Skeletal muscle satellite cell (primary cell): ENCODE data around the gene ANKS1B.

ENCODE experiments used
- H3K27me3 ChIP-seq: 2 replicates; pipeline ENCODE4 v1.7.0; 2013; ENCODE audit warnings: low read length; ENCODE audit not compliant: control insufficient read depth, insufficient read depth
- H3K36me3 ChIP-seq: 2 replicates; pipeline ENCODE4 v1.7.0; 2013; ENCODE audit warnings: mild to moderate bottlenecking, control low read depth, low read length; ENCODE audit not compliant: insufficient read depth
- H3K4me1 ChIP-seq: 2 replicates; pipeline ENCODE4 v1.7.0; 2013; ENCODE audit warnings: low read length; ENCODE audit not compliant: control insufficient read depth, insufficient read depth
- H3K4me2 ChIP-seq: 2 replicates; pipeline ENCODE4 v1.7.0; 2013; ENCODE audit warnings: mild to moderate bottlenecking, low read length
- H3K4me3 ChIP-seq: 2 replicates; pipeline ENCODE4 v1.7.0; 2013; ENCODE audit warnings: low read length
- H3K9ac ChIP-seq: 2 replicates; pipeline ENCODE4 v1.7.0; 2013; ENCODE audit warnings: mild to moderate bottlenecking, low read depth, low read length, moderate library complexity
- H3K9me3 ChIP-seq: replicated peaks from 2 replicates; pipeline ENCODE4 v1.7.0; 2013; ENCODE audit warnings: mild to moderate bottlenecking, control low read depth, low read length

ANKS1B gene

GRCh38 chr12:98945864-98946263, 1038.9 kb downstream of the ANKS1B start:
- H3K4me2 ChIP-seq, result no peak overlapping the region
- no peaks in the 10 kb centered on the region for H3K9me3 ChIP-seq
- no peaks in the 10 kb centered on the region for H3K27me3 ChIP-seq

GRCh38 chr12:98939926-98940325, 1044.8 kb downstream of the ANKS1B start:
- no peak overlapping the region for H3K4me2 ChIP-seq
- H3K4me3 ChIP-seq, result no peak overlapping the region
- no peaks in the 10 kb centered on the region for H3K9me3 ChIP-seq
- H3K36me3 ChIP-seq, result no peaks in the 10 kb centered on the region
- no peak overlapping the region for H3K9ac ChIP-seq
- H3K4me1 ChIP-seq, result no peaks in the 10 kb centered on the region
- H3K27me3 ChIP-seq, result no peaks in the 10 kb centered on the region

More at GRCh38 chr12:98945864-98946263, 1038.9 kb downstream of the ANKS1B start:
- no peaks in the 10 kb centered on the region for H3K4me1 ChIP-seq
- no peaks in the 10 kb centered on the region for H3K36me3 ChIP-seq
- no peak overlapping the region for H3K9ac ChIP-seq
- no peak overlapping the region for H3K4me3 ChIP-seq

GRCh38 chr12:98939350-98939749, 1045.4 kb downstream of the ANKS1B start:
- Histone ChIP-seq H3K9ac (no peak overlapping the region), H3K4me2 (no peak overlapping the region), H3K4me1 (no peaks in the 10 kb centered on the region)

GRCh38 chr12:98935847-98936246, 1048.9 kb downstream of the ANKS1B start:
- no peaks in the 10 kb centered on the region for H3K9me3 ChIP-seq
- H3K4me3 ChIP-seq, result no peak overlapping the region
- H3K27me3 ChIP-seq, result peaks cover 5% of the 10 kb centered on the region
- no peaks in the 10 kb centered on the region for H3K36me3 ChIP-seq
- no peak overlapping the region for H3K4me2 ChIP-seq
- H3K9ac ChIP-seq, result no peak overlapping the region
- H3K4me1 ChIP-seq, result no peaks in the 10 kb centered on the region

More at GRCh38 chr12:98939350-98939749, 1045.4 kb downstream of the ANKS1B start:
- H3K4me3 ChIP-seq, result no peak overlapping the region
- no peaks in the 10 kb centered on the region for H3K36me3 ChIP-seq
- no peaks in the 10 kb centered on the region for H3K27me3 ChIP-seq
- no peaks in the 10 kb centered on the region for H3K9me3 ChIP-seq

GRCh38 chr12:98922871-98923270, 1061.9 kb downstream of the ANKS1B start:
- Histone ChIP-seq H3K4me1 (no peaks in the 10 kb centered on the region), H3K4me3 (no peak overlapping the region), H3K9ac (no peak overlapping the region), H3K36me3 (no peaks in the 10 kb centered on the region), H3K27me3 (no peaks in the 10 kb centered on the region), H3K4me2 (no peak overlapping the region), H3K9me3 (no peaks in the 10 kb centered on the region)

- no peak overlapping the region for H3K4me2 ChIP-seq
- no peaks in the 10 kb centered on the region for H3K4me1 ChIP-seq
- no peaks in the 10 kb centered on the region for H3K36me3 ChIP-seq
- no peak overlapping the region for H3K9ac ChIP-seq
- H3K9me3 ChIP-seq, result no peaks in the 10 kb centered on the region
- H3K27me3 ChIP-seq, result no peaks in the 10 kb centered on the region
- no peak overlapping the region for H3K4me3 ChIP-seq
These were observed 1066.4 kb downstream of the ANKS1B start for GRCh38 chr12:98918176-98918863.

- Histone ChIP-seq H3K36me3 (no peaks in the 10 kb centered on the region), H3K4me3 (no peak overlapping the region), H3K4me2 (no peak overlapping the region), H3K9ac (no peak overlapping the region), H3K27me3 (no peaks in the 10 kb centered on the region), H3K4me1 (no peaks in the 10 kb centered on the region), H3K9me3 (no peaks in the 10 kb centered on the region)
These were observed 1068.6 kb downstream of the ANKS1B start for GRCh38 chr12:98916106-98916505.

GRCh38 chr12:98912401-98912974, 1072.2 kb downstream of the ANKS1B start:
- Histone ChIP-seq H3K4me1 (no peaks in the 10 kb centered on the region), H3K4me3 (no peak overlapping the region), H3K36me3 (no peaks in the 10 kb centered on the region), H3K9me3 (no peaks in the 10 kb centered on the region), H3K4me2 (no peak overlapping the region), H3K9ac (no peak overlapping the region), H3K27me3 (no peaks in the 10 kb centered on the region)

GRCh38 chr12:98911396-98911795, 1073.3 kb downstream of the ANKS1B start:
- H3K9ac ChIP-seq, result no peak overlapping the region
- H3K9me3 ChIP-seq, result no peaks in the 10 kb centered on the region
- no peak overlapping the region for H3K4me3 ChIP-seq
- no peak overlapping the region for H3K4me2 ChIP-seq
- no peaks in the 10 kb centered on the region for H3K4me1 ChIP-seq
- H3K27me3 ChIP-seq, result no peaks in the 10 kb centered on the region
- no peaks in the 10 kb centered on the region for H3K36me3 ChIP-seq

GRCh38 chr12:98909746-98910145, 1075.0 kb downstream of the ANKS1B start:
- Histone ChIP-seq H3K27me3 (no peaks in the 10 kb centered on the region), H3K9ac (no peak overlapping the region), H3K36me3 (no peaks in the 10 kb centered on the region), H3K9me3 (no peaks in the 10 kb centered on the region), H3K4me3 (no peak overlapping the region), H3K4me2 (no peak overlapping the region), H3K4me1 (no peaks in the 10 kb centered on the region)

GRCh38 chr12:98908866-98909265, 1075.9 kb downstream of the ANKS1B start:
- no peak overlapping the region for H3K9ac ChIP-seq
- H3K36me3 ChIP-seq, result no peaks in the 10 kb centered on the region
- no peak overlapping the region for H3K4me3 ChIP-seq
- no peaks in the 10 kb centered on the region for H3K27me3 ChIP-seq
- no peaks in the 10 kb centered on the region for H3K4me1 ChIP-seq
- H3K9me3 ChIP-seq, result no peaks in the 10 kb centered on the region
- no peak overlapping the region for H3K4me2 ChIP-seq

- Histone ChIP-seq H3K9me3 (no peaks in the 10 kb centered on the region), H3K4me1 (no peaks in the 10 kb centered on the region), H3K4me2 (no peak overlapping the region), H3K36me3 (no peaks in the 10 kb centered on the region), H3K27me3 (no peaks in the 10 kb centered on the region), H3K4me3 (no peak overlapping the region), H3K9ac (no peak overlapping the region)
These were observed 1080.9 kb downstream of the ANKS1B start for GRCh38 chr12:98903875-98904274.
